Testis (tissue), 3 donors: ENCODE data around the gene CD81. TPM values are rescaled to one million over a fixed set of nuclear protein-coding genes. Genes with fewer than 3 reads are reported as not detected.

ENCODE experiments used
- DNase-seq: peaks from one replicate; pipeline ENCODE4 v3.0.0-alpha.2; 2019
- H3K27ac ChIP-seq, 2 donors: fragments of 200-600 bp; sonication (generic); one replicate each; pipeline ENCODE4 v1.5.1; 2019
- H3K27me3 ChIP-seq: fragments of 200-600 bp; sonication (generic); one replicate; pipeline ENCODE4 v1.5.1; 2019
- H3K36me3 ChIP-seq: fragments of 200-600 bp; sonication (generic); one replicate; pipeline ENCODE4 v1.5.1; 2017; ENCODE audit warnings: low read depth; ENCODE audit errors: missing control alignments
- H3K4me1 ChIP-seq: fragments of 200-600 bp; sonication (generic); one replicate; pipeline ENCODE4 v1.5.1; 2019
- H3K4me3 ChIP-seq, 2 donors: fragments of 200-600 bp; sonication (generic); one replicate each; pipeline ENCODE4 v1.5.1; 2017 to 2019
- H3K9me3 ChIP-seq: fragments of 200-600 bp; sonication (generic); one replicate; pipeline ENCODE4 v1.5.1; 2017
- CTCF ChIP-seq, 3 experiments: fragments of 450-650 bp in 2 of 3; fragments of 200-600 bp in 1 of 3; sonication (generic) in 1 of 3; IDR thresholded peaks; one replicate each; pipeline ENCODE4 v1.5.1; 2016 to 2019; ENCODE audit warnings: antibody characterized with exemption in 3 of 3, mild to moderate bottlenecking in 2 of 3, moderate library complexity in 1 of 3
- POLR2A ChIP-seq: fragments of 450-650 bp; IDR thresholded peaks from one replicate; pipeline ENCODE4 v1.6.1; 2017; ENCODE audit warnings: antibody characterized with exemption, mild to moderate bottlenecking, moderate library complexity
- WGBS, 2 donors: methylation state at CpG; one replicate each; pipeline ENCODE4 v1.1.5; 2018; 5-methylcytosine and 5-hydroxymethylcytosine counted together
- intact Hi-C: fragments of 100-400 bp; cut with DNase I; formaldehyde crosslinking; loops from one replicate; pipeline ENCODE4 v1.15.1; 2023; ENCODE audit warnings: low total_unique reads
- polyA plus RNA-seq: library from polyadenylated mRNA; stranded (reverse); fragments of 350-450 nt; fragmentation: Illumina TruSeq; extraction: RNeasy Lipid Tissue Mini Kit (QIAGEN cat#74804); gene quantifications from one replicate; pipeline ENCODE4 v1.2.3, GENCODE V29; 2014; ENCODE audit warnings: low read depth, low replicate concordance; ENCODE audit not compliant: insufficient read depth
- total RNA-seq, 2 donors: library from RNA; depleted of rRNA; stranded (reverse); fragments of >200 nt; gene quantifications; one replicate each; pipeline ENCODE4 v1.2.3, GENCODE V29; 2016

The CD81 gene
- total and polyA plus RNA-seq, 3 donors from 2014 or later: 541 to 829 (median 665) TPM

GRCh38 chr11:2395211-2395730 lies 18.2 kb downstream of the CD81 start:
- H3K27ac ChIP-seq: no peak overlapping the region

GRCh38 chr11:2395856-2396255 lies 18.7 kb downstream of the CD81 start:
- H3K36me3 ChIP-seq: no peaks in the 10 kb centered on the region
- H3K4me1 ChIP-seq: peaks cover 8% of the 10 kb centered on the region
- no peaks in the 10 kb centered on the region for H3K27me3 ChIP-seq
- TF ChIP-seq CTCF (IDR thresholded peaks at IDR 0.05): no peak
- TF ChIP-seq POLR2A: no peak
- H3K9me3 ChIP-seq: no peaks in the 10 kb centered on the region
- no peak overlapping the region for H3K27ac ChIP-seq
- no peak overlapping the region for H3K4me3 ChIP-seq
- 82 to 92% methylated on average over 6 to 16 of the region's 17 CpGs for WGBS, 2 donors
- intact Hi-C loops: no loop called here
- no peak for DNase-seq

More at GRCh38 chr11:2395211-2395730, 18.2 kb downstream of the CD81 start:
- Histone ChIP-seq H3K27me3 (no peaks in the 10 kb centered on the region), H3K4me3 (no peak overlapping the region), H3K36me3 (no peaks in the 10 kb centered on the region), H3K4me1 (peaks cover 14% of the 10 kb centered on the region), H3K9me3 (no peaks in the 10 kb centered on the region)
- 88% methylated on average over 26 of the region's 26 CpGs; no CpG with 5 or more reads in 1 of the 2 donors for WGBS, 2 donors
- intact Hi-C loops: no loop called here
- no peak for DNase-seq
- no peak for TF ChIP-seq CTCF (IDR thresholded peaks at IDR 0.05)
- TF ChIP-seq POLR2A: no peak

- H3K27ac ChIP-seq: no peak overlapping the region
- no peak for DNase-seq
- H3K27me3 ChIP-seq: no peaks in the 10 kb centered on the region
- 75 to 92% methylated on average over 4 to 18 of the region's 26 CpGs for WGBS, 2 donors
- TF ChIP-seq CTCF (IDR thresholded peaks at IDR 0.05) (no peak), POLR2A (no peak)
- H3K9me3 ChIP-seq: no peaks in the 10 kb centered on the region
- H3K36me3 ChIP-seq: no peaks in the 10 kb centered on the region
- no peak overlapping the region for H3K4me3 ChIP-seq
- peaks cover 9% of the 10 kb centered on the region for H3K4me1 ChIP-seq
- intact Hi-C loops: no loop called here
Observed at GRCh38 chr11:2396471-2396870, 19.4 kb downstream of the CD81 start.

DNA sequence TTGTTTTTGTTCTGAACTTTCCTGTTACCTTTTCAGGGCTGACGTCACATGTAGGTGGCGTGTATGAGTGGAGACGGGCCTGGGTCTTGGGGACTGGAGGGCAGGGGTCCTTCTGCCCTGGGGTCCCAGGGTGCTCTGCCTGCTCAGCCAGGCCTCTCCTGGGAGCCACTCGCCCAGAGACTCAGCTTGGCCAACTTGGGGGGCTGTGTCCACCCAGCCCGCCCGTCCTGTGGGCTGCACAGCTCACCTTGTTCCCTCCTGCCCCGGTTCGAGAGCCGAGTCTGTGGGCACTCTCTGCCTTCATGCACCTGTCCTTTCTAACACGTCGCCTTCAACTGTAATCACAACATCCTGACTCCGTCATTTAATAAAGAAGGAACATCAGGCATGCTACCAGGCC lies 19.9 kb downstream of the CD81 start:
- intact Hi-C loops: no loop called here
- H3K36me3 ChIP-seq: no peaks in the 10 kb centered on the region
- 88 to 95% methylated on average over 12 of the region's 12 CpGs for WGBS, 2 donors
- H3K27me3 ChIP-seq: no peaks in the 10 kb centered on the region
- no peak overlapping the region for H3K4me3 ChIP-seq
- DNase-seq: no peak
- no peak overlapping the region for H3K27ac ChIP-seq
- TF ChIP-seq CTCF (IDR thresholded peaks at IDR 0.05) (no peak), POLR2A (no peak)
- H3K4me1 ChIP-seq: peaks cover 14% of the 10 kb centered on the region
- no peaks in the 10 kb centered on the region for H3K9me3 ChIP-seq

DNA sequence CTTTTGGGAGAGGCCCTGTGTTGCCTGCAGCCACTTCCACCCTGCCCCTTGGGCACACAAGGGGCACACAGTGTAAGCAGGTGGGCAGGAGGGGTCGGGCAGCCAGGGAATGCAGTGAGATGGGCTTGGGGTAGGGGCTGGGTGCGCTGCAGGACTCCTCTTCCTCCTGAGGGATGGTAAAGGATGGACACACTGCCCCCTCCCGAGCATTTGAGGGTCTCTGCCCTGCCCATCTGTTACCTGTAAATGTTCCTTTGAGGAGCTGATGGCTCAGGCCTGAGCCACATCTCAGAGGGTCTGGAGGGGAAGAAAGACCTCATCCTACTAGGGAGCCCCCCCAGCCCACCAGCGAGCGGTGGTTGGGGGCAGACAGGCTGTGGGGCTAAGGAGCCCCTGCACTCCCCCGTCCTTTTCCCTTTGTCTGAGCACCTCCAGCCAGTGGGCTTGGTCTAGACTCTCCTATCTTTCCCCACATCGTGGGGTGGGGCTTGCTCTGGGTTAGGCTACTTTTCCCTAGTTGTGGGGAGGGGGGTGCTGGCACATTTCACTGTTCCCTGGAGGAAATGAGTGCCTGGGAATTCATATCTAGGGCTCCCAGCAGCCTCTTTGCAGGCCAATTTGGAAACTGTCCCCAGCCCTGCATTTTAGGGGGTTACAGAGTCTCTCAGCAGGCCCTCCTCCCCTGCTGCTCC lies 21.7 kb downstream of the CD81 start:
- TF ChIP-seq POLR2A: no peak
- no peak for TF ChIP-seq CTCF (IDR thresholded peaks at IDR 0.05)
- Histone ChIP-seq H3K36me3 (no peaks in the 10 kb centered on the region), H3K27me3 (no peaks in the 10 kb centered on the region), H3K4me1 (peaks cover 18% of the 10 kb centered on the region), H3K27ac (peak overlapping the region; percentile 85 to 95), H3K9me3 (no peaks in the 10 kb centered on the region), H3K4me3 (no peak overlapping the region)
- no peak for DNase-seq
- 37 to 49% methylated on average over 6 to 7 of the region's 7 CpGs for WGBS, 2 donors
- intact Hi-C loops: no loop called here
